Kidney tubule cell (primary cell): ENCODE measurements around the gene LGR6.
A peak's percentile ranks its signal among the peaks of the same experiment; 100 is the strongest.

Experiments used
- DNase-seq: peaks from one replicate; pipeline ENCODE4 v3.0.0-alpha.2; 2018; ENCODE audit warnings: low spot score

The LGR6 gene

GRCh38 chr1:202289009-202289408 is 95.4 kb downstream of the LGR6 start:
- DNase-seq = no peak

- no peak for DNase-seq
Observed at GRCh38 chr1:202291001-202291400, 97.4 kb downstream of the LGR6 start.

- DNase-seq = peak; percentile 83
Observed at GRCh38 chr1:202291961-202292712, 98.5 kb downstream of the LGR6 start.

- no peak for DNase-seq
Observed at GRCh38 chr1:202292773-202293172, 99.2 kb downstream of the LGR6 start.

GRCh38 chr1:202293569-202293968 is 100.0 kb downstream of the LGR6 start:
- no peak for DNase-seq

- DNase-seq = no peak
Observed at GRCh38 chr1:202302166-202302565, 108.6 kb downstream of the LGR6 start.

GRCh38 chr1:202304375-202304774 is 110.8 kb downstream of the LGR6 start:
- DNase-seq = no peak

- no peak for DNase-seq
Observed at GRCh38 chr1:202305168-202305567, 111.6 kb downstream of the LGR6 start.

GRCh38 chr1:202306535-202307345 is 113.1 kb downstream of the LGR6 start:
- DNase-seq = no peak

GRCh38 chr1:202310071-202310725 is 116.6 kb downstream of the LGR6 start:
- DNase-seq = no peak

GRCh38 chr1:202310746-202311145 is 117.1 kb downstream of the LGR6 start:
- DNase-seq = no peak

- peak; percentile 49 for DNase-seq
Observed at GRCh38 chr1:202311875-202312635, 118.5 kb downstream of the LGR6 start.

GRCh38 chr1:202315576-202316168 is 122.1 kb downstream of the LGR6 start:
- DNase-seq = peak; percentile 74

- no peak for DNase-seq
Observed at GRCh38 chr1:202316186-202316585, 122.6 kb downstream of the LGR6 start.

GRCh38 chr1:202317941-202318925 is 124.6 kb downstream of the LGR6 start:
- DNase-seq = no peak

- DNase-seq = peak; percentile 53
Observed at GRCh38 chr1:202319381-202320080, 125.9 kb downstream of the LGR6 start.

GRCh38 chr1:202320081-202320405 is 126.4 kb downstream of the LGR6 start:
- DNase-seq = no peak

- DNase-seq = no peak
Observed at GRCh38 chr1:202323731-202324130, 130.1 kb downstream of the LGR6 start.

GRCh38 chr1:202324646-202325045 is 131.0 kb downstream of the LGR6 start:
- no peak for DNase-seq

- peak; percentile 13 for DNase-seq
Observed at GRCh38 chr1:202329891-202330290, 136.3 kb downstream of the LGR6 start.
